ENCODE data around the gene FARS2. TPM values are rescaled to one million over a fixed set of nuclear protein-coding genes. Genes with fewer than 3 reads are reported as not detected.

FARS2 gene
- total RNA-seq, 4 donors from 2014 or later: 16.4 to 26.1 (median 21.4) TPM

- no peak overlapping the region for H3K4me3 ChIP-seq
Observed at GRCh38 chr6:5357486-5357885, 96.2 kb downstream of the FARS2 start.

GRCh38 chr6:5359417-5359816, 98.1 kb downstream of the FARS2 start:
- no peak for TF ChIP-seq EP300 (IDR thresholded peaks at IDR 0.05)
- TF ChIP-seq POLR2A (IDR thresholded peaks at IDR 0.05): no peak
- no peak for TF ChIP-seq CTCF (IDR thresholded peaks at IDR 0.05)
- WGBS, 2 donors: 42 to 62% methylated on average over 2 of the region's 2 CpGs
- H3K27me3 ChIP-seq: no peaks in the 10 kb centered on the region
- H3K9me3 ChIP-seq: no peaks in the 10 kb centered on the region
- no peak overlapping the region for H3K27ac ChIP-seq
- DNase-seq (ENCODE audit: low spot score in 2 of 2): no peak
- H3K4me1 ChIP-seq: peaks cover 0 to 18% (median 3%) of the 10 kb centered on the region in 4 donors
- H3K4me3 ChIP-seq: no peak overlapping the region
- no peaks in the 10 kb centered on the region for H3K36me3 ChIP-seq

More at GRCh38 chr6:5357486-5357885, 96.2 kb downstream of the FARS2 start:
- Histone ChIP-seq H3K27me3 (no peaks in the 10 kb centered on the region), H3K27ac (no peak overlapping the region), H3K4me1 (peaks cover 0 to 18% (median 3%) of the 10 kb centered on the region in 4 donors), H3K36me3 (no peaks in the 10 kb centered on the region), H3K9me3 (no peaks in the 10 kb centered on the region)
- 90 to 100% methylated on average over 1 of the region's 1 CpG for whole genome bisulfite sequencing, 2 donors
- DNase-seq (ENCODE audit: low spot score in 2 of 2): no peak
- TF ChIP-seq CTCF (IDR thresholded peaks at IDR 0.05) (no peak), EP300 (IDR thresholded peaks at IDR 0.05) (no peak), POLR2A (IDR thresholded peaks at IDR 0.05) (no peak)

GRCh38 chr6:5361396-5361795, 100.1 kb downstream of the FARS2 start:
- Histone ChIP-seq H3K4me1 (peaks cover 0 to 18% (median 3%) of the 10 kb centered on the region in 4 donors), H3K27me3 (no peaks in the 10 kb centered on the region), H3K4me3 (no peak overlapping the region), H3K9me3 (no peaks in the 10 kb centered on the region), H3K27ac (no peak overlapping the region), H3K36me3 (no peaks in the 10 kb centered on the region)
- 44 to 50% methylated on average over 2 of the region's 2 CpGs for WGBS, 2 donors
- no peak for DNase-seq (ENCODE audit: low spot score in 2 of 2)
- TF ChIP-seq CTCF (IDR thresholded peaks at IDR 0.05): no peak
- no peak for TF ChIP-seq POLR2A (IDR thresholded peaks at IDR 0.05)
- TF ChIP-seq EP300 (IDR thresholded peaks at IDR 0.05): no peak

- H3K9me3 ChIP-seq: no peaks in the 10 kb centered on the region
- no peak overlapping the region for H3K4me3 ChIP-seq
- H3K27me3 ChIP-seq: no peaks in the 10 kb centered on the region
- peaks cover 0 to 13% (median 0%) of the 10 kb centered on the region in 3 donors for H3K36me3 ChIP-seq
- no peak overlapping the region for H3K27ac ChIP-seq
- H3K4me1 ChIP-seq: peaks cover 0 to 13% (median 3%) of the 10 kb centered on the region in 4 donors
- TF ChIP-seq EP300 (IDR thresholded peaks at IDR 0.05): no peak
- no peak for DNase-seq (ENCODE audit: low spot score in 2 of 2)
- WGBS, 2 donors: 95 to 96% methylated on average over 4 of the region's 4 CpGs
Observed at GRCh38 chr6:5365436-5366195, 104.3 kb downstream of the FARS2 start.

GRCh38 chr6:5366941-5367340, 105.6 kb downstream of the FARS2 start:
- no peak for DNase-seq (ENCODE audit: low spot score in 2 of 2)
- WGBS, 2 donors: 88 to 92% methylated on average over 3 of the region's 3 CpGs
- Histone ChIP-seq H3K4me3 (no peak overlapping the region), H3K27ac (no peak overlapping the region), H3K9me3 (no peaks in the 10 kb centered on the region), H3K4me1 (peaks cover 0 to 2% (median under 1%) of the 10 kb centered on the region in 4 donors), H3K36me3 (peaks cover 0 to 13% (median 0%) of the 10 kb centered on the region in 3 donors), H3K27me3 (no peaks in the 10 kb centered on the region)
- TF ChIP-seq POLR2A (IDR thresholded peaks at IDR 0.05) (no peak), EP300 (IDR thresholded peaks at IDR 0.05) (no peak), CTCF (IDR thresholded peaks at IDR 0.05) (no peak)
